GM19328 (cell line): Measurements from ENCODE around the gene AMBRA1.

Source experiments
- ATAC-seq: cut with Tn5 transposase; IDR thresholded peaks from one replicate; pipeline ENCODE4 v1.9.1; 2021; ENCODE audit warnings: mild to moderate bottlenecking, moderate library complexity; ENCODE audit not compliant: unreplicated experiment

The AMBRA1 gene

GRCh38 chr11:46574656-46575055 is 19.2 kb downstream of the AMBRA1 start:
- ATAC-seq, result no peak

- ATAC-seq, result no peak
These were observed 22.9 kb downstream of the AMBRA1 start for GRCh38 chr11:46570790-46571398.

- no peak for ATAC-seq
These were observed 28.5 kb downstream of the AMBRA1 start for GRCh38 chr11:46565232-46565840.

GRCh38 chr11:46564459-46564858 is 29.4 kb downstream of the AMBRA1 start:
- ATAC-seq, result no peak

GRCh38 chr11:46562527-46562926 is 31.3 kb downstream of the AMBRA1 start:
- ATAC-seq, result no peak

GRCh38 chr11:46560300-46560991 is 33.4 kb downstream of the AMBRA1 start:
- ATAC-seq, result no peak

GRCh38 chr11:46559815-46560214 is 34.0 kb downstream of the AMBRA1 start:
- no peak for ATAC-seq

- ATAC-seq, result no peak
These were observed 36.1 kb downstream of the AMBRA1 start for GRCh38 chr11:46557684-46558151.

- no peak for ATAC-seq
These were observed 38.4 kb downstream of the AMBRA1 start for GRCh38 chr11:46555267-46556054.

- ATAC-seq, result no peak
These were observed 39.3 kb downstream of the AMBRA1 start for GRCh38 chr11:46554213-46555147.

GRCh38 chr11:46553814-46554212 is 40.0 kb downstream of the AMBRA1 start:
- ATAC-seq, result no peak

- no peak for ATAC-seq
These were observed 42.6 kb downstream of the AMBRA1 start for GRCh38 chr11:46551261-46551660.

- no peak for ATAC-seq
These were observed 46.2 kb downstream of the AMBRA1 start for GRCh38 chr11:46547579-46547978.

GRCh38 chr11:46543564-46543963 is 50.3 kb downstream of the AMBRA1 start:
- no peak for ATAC-seq

- no peak for ATAC-seq
These were observed 52.0 kb downstream of the AMBRA1 start for GRCh38 chr11:46541593-46542371.

GRCh38 chr11:46540807-46541206 is 53.0 kb downstream of the AMBRA1 start:
- ATAC-seq, result no peak

GRCh38 chr11:46537537-46538295 is 56.1 kb downstream of the AMBRA1 start:
- no peak for ATAC-seq

- ATAC-seq, result no peak
These were observed 56.7 kb downstream of the AMBRA1 start for GRCh38 chr11:46537121-46537520.

GRCh38 chr11:46535688-46536087 is 58.1 kb downstream of the AMBRA1 start:
- ATAC-seq, result no peak
